Daoy (cell line): ENCODE measurements around the gene INTS13. TPM values are rescaled to one million over a fixed set of nuclear protein-coding genes. Genes with fewer than 3 reads are reported as not detected.
"Not testable (repeated sequence)": the region's sequence is repeated elsewhere in the genome, so short reads cannot be mapped to it uniquely, and the experiment has no call there.

Source experiments
- DNase-seq: peaks from one replicate; pipeline ENCODE4 v3.0.0-alpha.2; 2015; ENCODE audit warnings: low read depth
- total RNA-seq: library from RNA; depleted of rRNA; stranded (reverse); fragments of >200 nt; shearing (Covaris generic); gene quantifications from 2 replicates; pipeline ENCODE4 v1.2.3, GENCODE V29; 2014; rRNA removed

INTS13 gene, protein sequence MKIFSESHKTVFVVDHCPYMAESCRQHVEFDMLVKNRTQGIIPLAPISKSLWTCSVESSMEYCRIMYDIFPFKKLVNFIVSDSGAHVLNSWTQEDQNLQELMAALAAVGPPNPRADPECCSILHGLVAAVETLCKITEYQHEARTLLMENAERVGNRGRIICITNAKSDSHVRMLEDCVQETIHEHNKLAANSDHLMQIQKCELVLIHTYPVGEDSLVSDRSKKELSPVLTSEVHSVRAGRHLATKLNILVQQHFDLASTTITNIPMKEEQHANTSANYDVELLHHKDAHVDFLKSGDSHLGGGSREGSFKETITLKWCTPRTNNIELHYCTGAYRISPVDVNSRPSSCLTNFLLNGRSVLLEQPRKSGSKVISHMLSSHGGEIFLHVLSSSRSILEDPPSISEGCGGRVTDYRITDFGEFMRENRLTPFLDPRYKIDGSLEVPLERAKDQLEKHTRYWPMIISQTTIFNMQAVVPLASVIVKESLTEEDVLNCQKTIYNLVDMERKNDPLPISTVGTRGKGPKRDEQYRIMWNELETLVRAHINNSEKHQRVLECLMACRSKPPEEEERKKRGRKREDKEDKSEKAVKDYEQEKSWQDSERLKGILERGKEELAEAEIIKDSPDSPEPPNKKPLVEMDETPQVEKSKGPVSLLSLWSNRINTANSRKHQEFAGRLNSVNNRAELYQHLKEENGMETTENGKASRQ
- total RNA-seq = 76.3 and 131 TPM in 2 replicates

DNA sequence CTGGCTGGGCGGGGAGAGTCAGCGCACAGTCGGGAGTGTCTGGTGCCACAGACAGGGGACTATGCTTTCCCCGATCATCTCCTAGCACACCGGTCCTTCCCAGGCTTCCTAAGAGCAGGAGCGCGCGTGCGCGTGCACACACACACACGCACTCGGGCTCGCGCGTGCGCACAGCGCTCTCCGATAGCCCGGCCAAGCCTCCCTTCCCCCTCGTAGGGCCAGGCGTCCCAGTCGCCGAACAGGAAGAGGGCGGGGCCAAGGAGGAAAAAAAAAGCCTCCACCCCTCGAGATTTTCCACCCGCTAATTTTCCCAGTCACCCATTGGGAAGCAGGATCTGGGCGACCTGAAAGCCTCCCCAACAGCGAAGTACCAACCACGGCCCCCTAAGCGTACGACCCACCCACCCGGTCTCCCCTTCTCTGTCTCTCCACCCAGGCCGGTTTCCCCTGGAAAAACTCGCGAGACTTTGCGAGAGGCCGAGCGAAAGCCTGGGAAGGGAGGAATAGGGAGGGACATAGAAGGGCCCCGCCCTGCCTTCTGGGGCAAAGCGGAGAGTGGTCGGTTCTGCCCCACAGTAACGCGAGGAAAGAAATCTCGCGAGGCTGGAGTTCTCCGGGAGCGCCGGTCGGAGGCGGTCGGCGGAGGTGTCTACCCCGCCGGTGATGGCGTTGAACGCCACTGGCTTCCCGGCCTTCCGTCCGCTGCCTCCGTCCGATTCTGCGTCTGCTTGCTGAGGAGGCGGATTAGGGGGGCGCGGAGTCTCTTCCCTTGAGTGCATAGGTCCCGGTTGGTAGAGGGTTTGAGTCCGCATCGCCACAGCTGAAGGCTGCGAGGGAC is at the start of gene INTS13, which contains the start of gene FGFR1OP2:
Gene INTS13 (minus strand): TSS at position 119 of the 838 bp plus-strand sequence. CDS start 1,178 bp downstream, outside the sequence.
Gene FGFR1OP2 (plus strand): TSS at position 608 of the 838 bp plus-strand sequence. CDS start 15,689 bp downstream, outside the sequence.
- peak; percentile 99 for DNase-seq

DNA sequence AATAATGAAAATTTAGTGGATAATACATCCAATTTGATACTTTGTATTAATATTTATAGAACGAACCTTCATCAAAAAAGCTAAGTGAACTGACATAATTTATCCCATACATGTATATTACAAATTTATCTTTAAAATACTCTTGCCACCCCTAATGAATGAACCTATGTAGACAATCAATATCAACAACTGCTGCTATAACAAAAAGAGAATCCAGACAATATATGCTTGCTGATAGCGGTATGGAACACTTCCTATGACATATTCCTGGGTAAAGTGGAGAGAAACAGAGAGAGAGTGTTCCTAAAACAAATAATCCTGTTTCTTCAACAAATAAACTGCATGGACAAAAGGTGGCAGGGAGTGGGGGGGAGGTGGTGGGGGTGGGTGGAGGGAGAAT is 45.1 kb upstream of the INTS13 start:
- DNase-seq = no peak

DNA sequence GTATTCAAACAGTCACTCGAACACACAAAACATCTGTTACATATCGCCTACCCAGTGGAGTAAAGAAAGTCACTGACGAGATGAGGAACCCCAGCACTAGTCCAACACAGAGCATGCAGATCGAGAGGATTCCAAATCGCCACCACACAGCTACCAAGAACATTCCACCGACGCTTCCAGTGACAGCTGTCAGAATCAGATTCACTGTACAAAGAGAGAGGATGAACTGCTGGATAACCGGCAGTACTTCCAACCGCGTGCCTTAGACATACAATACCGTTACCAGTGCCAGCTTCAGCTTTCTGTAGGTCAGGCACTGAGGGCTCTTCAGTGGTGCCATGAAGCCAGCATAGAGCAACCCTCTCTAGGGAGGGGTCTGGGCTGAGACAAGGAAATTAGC is 42.0 kb upstream of the INTS13 start:
- DNase-seq = no peak

DNA sequence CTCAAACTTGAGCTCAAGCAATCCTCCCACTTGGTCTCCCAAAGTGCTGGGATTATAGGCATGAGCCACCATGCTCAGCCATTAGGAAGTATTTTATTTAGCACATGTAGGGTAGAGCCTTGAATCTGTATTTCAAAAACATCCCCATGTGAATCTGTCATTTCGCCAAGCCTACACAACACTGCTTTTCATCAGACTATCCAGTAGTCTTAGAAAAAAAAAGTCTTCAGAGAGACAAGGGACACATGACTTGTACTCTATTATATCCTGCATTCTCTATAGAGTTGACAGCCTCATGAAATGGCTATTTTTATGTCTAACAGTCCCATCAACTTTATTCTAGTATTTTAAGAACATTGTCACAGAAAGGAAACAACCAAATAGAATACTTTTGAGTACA is 41.0 kb upstream of the INTS13 start:
- no peak for DNase-seq

DNA sequence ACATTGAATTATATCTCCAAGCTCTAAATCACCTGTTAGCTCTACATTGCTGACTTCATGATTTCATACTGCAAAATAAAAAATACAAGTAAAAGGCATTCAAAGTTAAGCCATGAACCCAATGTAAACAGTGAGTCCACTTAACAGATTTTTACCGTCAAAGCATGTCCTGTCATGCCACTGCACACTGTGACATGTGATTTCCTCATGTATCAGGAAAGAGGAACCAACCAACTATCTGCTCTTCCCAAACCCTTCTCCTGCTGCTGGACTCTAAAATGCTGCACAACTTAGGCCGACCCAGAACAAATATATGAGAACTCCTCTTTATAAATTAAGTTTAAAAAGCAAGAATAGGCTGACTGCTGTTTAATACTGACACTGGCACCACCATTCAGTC is 38.9 kb upstream of the INTS13 start:
- no peak for DNase-seq

DNA sequence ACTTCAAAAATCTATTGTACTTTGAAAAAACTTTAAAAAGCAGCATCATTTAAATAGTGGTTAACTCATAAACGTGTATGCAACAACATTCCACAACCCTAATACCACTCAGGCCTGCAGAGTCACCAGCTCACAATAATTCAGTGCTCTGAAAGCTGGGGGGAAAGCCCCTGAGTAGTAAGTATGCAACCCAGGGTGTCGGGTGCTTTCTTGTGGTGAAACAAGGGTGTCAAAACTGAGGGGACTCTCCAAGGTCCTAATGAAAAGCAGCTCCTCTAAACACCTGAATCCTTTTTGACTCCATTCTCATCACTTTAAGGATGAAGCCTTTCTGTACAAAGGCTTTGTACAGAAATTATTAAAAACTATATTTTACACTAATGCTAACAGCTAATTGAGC is 34.2 kb upstream of the INTS13 start:
- no peak for DNase-seq

DNA sequence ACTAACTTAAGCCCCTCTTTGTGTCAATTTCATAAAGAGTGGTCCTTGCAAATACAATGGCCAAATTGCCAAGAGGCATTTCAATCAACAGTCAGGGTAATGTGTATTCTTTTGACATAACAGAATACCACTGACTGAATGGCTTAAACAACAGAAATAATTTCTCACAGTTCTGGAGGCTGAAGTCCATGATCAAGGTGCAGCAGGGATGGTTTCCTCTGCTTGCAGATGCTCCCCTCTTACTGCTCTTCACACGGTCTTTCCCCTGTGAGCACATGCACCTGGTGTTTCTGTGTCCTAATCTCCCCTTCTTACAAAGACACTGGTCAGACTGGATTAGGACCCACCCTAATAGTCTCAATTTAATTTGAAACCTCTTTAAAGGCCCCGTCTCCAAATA is 32.4 kb upstream of the INTS13 start:
- no peak for DNase-seq

DNA sequence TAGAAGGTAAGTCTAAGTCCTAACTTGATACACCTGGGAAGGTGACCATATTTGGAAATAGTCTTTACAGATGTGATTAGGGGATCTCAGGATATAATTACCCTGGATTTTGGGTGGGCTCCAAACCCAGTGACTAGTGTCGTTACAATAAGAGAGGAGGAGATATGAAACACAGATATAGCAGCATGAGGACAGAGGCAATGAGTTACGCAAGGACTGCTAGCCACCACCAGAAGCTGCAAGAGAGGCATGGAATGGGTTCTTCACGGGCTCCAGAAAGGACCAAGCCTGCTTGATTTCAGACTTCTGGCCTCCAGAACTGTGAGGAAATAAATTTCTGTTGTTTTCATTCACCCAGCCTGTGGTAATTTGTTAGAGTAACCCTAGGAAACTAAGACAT is 29.1 kb upstream of the INTS13 start:
- DNase-seq = no peak

DNA sequence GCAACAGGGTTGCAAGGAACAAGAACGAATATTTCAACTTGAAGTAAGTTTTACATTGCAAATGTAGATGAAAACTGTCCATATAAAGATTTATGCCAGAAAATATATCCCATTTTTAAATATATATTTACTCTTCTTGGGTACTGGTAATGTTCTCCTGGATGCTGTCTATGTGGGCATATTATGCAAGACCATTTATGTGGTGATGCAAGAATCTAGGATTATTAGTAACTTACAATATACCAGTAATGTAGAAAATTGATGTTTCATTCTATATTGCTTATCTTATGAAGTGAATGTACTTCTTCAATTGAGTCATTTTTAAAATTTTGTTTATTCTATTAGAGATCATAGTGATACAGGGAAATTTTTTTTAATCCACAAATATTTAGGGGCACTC is 25.6 kb upstream of the INTS13 start:
- no peak for DNase-seq

DNA sequence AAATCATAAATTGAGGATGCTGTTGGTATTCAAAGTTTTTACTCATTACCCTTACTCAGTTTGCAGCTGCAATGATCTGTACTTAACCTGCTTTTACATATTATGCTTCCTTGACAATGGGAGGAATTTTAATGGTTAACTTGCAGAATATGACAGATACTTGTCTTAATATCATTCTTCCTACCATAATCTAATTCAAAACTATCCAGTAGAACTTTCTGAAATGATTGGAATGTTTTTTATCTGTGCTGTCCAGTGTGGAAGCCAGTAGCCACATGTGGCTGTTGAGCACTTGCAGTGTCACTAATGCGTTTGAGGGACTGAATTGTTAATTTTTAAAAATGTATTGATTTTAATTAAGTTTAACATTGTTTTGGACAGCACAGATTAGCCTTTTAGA is 24.0 kb upstream of the INTS13 start:
- no peak for DNase-seq

DNA sequence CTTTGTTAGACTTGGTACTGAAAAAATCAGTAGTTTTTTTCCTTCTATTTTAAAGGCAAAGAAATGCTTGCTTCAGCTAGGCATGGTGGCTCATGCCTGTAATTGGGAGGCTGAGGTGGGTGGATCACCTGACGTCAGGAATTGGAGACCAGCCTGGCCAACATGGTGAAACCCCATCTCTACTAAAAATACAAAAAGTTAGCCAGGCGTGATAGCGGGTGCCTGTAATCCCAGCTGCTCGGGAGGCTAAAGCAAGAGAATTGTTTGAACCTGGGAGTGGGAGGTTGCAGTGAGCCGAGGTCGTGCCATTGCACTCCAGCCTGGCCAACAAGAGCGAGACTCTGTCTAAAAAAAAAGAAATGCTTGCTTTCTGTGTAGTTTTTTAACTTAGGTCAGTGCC is 23.6 kb upstream of the INTS13 start:
- not testable (repeated sequence) for DNase-seq

DNA sequence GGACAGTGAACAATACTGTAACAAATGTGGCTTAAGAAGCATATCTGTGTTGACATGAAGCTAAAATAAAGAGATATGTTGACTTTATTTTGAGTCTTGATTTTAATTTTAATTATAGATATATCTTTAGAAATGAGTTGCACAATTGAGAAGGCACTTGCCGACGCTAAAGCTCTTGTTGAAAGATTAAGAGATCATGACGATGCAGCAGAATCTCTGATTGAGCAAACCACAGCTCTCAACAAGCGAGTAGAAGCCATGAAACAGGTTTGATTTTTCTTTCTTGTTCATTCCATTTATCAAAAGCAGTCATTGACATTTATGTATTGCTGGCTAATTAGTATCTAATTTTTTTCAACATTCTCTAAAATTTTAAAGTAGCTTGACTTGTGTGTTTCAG is 16.2 kb upstream of the INTS13 start:
- DNase-seq = no peak

DNA sequence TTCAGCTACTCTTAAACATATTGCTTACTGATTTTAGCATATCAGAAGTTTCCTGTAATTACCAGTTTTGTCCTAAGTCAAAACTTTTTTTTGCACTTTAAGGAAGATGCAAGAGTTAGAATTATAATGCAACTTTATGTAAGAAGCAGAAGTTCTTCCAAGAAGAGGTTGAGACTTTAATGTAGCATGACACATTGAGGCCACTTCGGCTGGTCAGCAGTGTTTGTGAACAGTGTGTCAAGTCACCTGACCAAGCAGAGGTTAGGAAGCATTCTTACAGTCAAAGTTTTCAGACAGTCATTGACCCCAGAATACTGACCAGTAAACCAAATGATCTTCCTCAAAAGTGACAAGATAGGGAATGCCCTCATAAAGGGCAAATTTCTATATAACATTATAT is 15.7 kb upstream of the INTS13 start:
- no peak for DNase-seq

DNA sequence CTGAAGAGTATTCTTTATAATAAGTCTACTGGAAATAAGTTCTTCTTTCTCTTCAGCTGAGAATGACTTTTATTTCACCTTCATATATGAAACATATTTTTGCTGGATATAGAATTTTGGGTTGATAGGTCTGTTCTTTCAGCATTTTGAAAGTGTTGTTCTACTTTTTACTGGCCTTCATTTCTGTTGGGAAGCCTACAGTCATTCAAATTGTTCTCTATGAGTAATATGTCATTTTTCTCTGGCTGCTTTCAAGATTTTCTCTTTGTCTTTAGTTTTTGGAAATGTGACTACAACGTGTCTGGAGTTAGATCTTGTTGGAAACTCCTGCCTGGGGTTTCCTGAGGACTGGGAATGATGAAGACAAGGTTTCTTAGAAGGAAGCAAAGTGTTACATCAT is 10.5 kb upstream of the INTS13 start:
- no peak for DNase-seq

DNA sequence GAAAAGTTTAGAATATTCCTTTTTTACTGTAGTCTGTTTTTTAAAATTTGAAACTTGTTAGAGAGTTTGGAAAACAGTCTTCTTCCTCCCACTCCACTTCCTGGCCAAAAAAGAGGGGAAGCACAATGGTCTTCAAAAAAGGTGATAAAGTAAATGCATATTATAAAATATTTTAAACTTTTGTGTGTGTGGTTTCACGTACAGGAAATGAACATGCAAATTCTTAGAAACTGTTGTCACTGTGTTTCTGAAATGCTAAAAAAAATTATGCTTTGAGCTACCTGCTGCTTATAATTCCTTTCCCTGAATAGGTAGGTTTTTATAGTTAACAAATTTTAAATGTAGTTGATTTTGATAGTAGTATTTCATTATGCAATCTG is 3.4 kb upstream of the INTS13 start:
- DNase-seq = no peak

DNA sequence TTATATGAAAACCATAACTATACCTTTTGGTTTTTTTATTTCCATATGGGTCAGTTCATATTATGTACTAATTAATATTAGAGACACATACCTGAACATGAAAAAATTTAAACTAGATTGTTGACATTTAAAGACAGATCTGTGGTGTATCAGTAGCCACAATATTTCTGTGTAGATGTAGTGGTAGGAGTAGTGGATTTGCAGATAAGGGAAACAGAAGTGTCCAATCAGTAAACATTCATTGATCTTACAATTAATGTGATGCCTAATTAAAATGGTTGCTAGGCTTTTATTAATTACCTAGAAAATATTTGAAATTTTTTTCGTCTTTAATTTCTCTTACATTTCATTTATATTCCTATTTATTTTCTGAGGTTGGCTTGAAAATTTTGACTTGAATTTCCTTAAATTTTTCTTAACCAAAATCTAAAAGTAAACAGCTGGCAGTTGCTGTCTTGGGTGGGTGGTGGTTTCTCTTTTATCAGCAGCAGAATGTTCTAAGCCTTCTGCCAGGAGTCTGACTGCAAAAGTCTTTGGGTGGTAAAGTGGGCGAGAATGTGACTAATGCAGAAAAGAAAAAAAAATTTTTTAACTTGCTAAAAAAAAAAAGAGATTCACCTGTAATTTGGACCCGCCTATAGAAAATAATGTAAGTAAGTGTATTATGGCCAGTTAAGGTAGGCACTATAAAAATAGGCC is 2.9 kb upstream of the INTS13 start:
- DNase-seq = peak; percentile 11

DNA sequence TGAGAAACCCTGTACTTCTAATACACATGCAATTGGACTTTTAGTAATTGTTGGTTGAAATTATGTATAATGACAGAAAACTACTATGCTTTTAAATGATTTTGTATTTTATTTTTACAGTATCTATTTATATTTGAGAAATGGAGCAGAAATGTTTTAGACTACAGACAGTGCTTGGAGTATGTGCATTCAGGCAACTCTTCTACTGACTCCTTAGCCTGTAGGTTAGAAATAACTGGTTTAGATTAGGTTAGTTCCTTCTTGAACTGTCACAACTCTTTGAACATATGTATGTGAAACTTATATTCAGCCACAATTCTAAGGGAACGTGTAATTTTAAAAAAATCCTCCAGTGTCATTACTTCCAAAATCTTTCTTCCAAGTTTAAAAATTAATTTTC is 2.2 kb upstream of the INTS13 start:
- no peak for DNase-seq

DNA sequence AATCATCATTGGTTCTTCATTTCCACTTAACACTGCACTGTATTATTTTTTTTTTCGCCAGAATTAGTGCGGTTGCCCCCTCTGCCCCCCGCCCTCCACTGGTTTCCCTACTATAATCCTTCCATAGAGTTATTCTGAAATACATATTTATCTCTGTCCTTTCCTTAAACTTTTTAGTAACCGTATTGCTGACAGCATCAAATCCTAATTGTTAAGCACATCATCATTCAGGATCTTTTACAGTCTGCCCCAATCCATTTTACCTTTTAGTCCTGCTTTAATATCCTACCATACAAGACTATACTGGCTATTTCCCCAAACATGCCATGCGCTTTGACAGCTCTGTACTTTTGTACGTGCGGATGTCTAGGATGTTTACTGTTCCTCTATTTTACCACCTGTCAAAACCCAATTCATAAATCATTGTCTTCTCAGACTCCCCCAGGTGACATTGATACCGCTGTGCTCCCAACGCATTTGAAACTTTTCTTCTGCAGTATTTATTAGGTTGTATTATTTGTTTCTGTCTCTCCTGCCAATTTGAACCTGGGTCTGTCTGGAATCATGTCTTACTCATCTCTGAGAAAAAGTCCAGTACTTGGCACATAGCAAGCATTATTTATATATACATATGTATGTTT is 1.5 kb upstream of the INTS13 start:
- DNase-seq = no peak

DNA sequence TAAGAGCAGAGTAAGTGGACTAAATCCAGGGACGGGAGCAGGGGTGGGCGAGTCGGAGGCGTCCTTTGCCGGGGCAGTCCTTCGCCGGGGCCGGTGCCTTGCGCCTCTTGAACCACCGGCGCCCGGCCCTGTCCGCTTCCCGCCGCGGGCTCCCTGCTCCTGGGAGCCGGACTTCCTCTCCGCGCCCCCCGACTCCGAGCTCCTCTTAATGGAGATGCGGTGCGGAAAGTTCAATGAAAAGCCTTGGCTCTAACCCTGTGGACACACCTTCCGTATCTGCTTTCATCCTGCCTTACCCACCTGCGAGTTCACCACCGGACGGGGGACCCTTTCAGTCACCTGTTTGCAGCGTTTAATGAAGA is 901 bp upstream of the INTS13 start:
- no peak for DNase-seq

DNA sequence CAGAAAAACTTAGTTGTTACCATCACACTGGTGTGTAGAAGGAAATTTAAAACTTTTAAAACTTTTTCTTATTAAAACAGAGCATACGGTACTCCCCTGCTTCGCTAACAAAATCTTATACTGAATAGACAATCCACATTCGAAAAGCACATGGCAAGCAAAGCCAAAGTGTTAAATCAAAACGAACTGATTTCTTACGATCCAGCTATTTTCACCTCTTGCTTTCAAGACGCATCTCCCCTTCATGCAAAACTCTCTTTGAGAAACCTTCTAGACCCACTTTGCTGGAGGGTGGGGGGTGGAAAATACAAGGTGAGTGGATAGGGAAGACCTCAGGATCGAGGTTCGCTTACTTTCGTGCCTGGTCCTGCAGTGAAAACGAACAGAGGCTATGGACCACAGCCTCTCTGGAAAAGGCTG is 328 bp downstream of the INTS13 start:
- no peak for DNase-seq
